ENCODE measurements around the gene ACTA1.

GRCh38 chr1:229392936-229393335 is 41.0 kb downstream of the ACTA1 start:
- TF ChIP-seq CTCF (IDR thresholded peaks at IDR 0.05) (no peak), POLR2A (IDR thresholded peaks at IDR 0.05) (no peak), POLR2AphosphoS5 (IDR thresholded peaks at IDR 0.05) (no peak)
